Measurements from ENCODE around the gene IL33.

IL33 gene

DNA sequence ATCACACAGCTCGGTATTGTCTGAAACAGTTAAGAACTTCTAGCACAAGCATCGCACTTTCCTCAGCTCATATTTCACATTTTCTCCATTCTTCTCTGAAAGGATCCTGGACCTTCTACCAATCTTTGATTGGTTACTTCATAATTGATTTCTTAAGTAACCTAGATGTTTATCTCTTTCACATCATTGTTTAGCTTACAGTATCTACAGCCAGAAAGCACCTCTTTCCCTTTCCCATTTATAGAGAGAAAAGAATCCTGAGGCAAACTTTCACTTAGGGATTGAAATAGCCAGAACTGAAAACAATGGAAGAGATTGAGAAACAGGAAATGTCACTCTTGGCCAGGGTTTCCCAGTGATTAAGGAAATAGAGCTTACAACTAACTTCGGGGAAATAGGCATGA is 2.5 kb downstream of the IL33 start:
- DNase-seq: no peak

- no peak for DNase-seq
These were observed 3.4 kb downstream of the IL33 start for GRCh38 chr9:6219040-6219439.

- DNase-seq: no peak
These were observed 4.4 kb downstream of the IL33 start for GRCh38 chr9:6219981-6220380.

DNA sequence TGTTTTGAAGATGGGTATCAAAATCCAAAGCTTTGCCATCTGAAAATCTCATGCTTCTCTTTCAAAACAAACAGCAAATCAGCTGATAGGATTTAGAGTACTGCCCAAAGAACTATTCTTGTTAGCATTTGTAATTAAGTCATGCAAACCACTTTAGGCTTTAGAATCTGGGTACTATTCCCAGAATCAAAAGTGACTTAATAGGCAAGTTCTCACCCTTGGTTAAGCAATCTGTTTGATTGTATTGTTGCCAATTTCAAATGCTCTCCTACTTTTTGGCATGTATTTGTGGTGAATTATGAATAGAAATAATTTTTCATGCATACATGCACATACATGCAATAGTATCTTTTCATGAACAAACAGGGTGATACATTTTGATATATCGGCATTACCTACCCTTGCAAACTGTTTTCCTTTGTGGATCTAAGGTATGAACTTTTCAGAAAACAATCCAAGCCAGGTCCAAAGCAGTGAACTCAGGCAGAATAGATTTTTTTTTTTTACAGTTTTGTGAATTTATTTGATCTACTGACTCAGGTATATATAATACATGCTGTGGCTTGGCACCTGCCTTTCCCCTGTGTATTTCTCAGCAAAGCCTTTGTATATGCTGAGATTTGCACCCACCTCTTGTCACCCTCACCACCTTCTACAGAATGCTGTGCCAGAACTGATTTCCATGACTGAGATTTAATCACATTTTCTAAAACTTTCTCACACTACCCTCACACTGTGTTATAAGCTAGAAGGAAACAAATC is 9.0 kb downstream of the IL33 start:
- DNase-seq: no peak

DNA sequence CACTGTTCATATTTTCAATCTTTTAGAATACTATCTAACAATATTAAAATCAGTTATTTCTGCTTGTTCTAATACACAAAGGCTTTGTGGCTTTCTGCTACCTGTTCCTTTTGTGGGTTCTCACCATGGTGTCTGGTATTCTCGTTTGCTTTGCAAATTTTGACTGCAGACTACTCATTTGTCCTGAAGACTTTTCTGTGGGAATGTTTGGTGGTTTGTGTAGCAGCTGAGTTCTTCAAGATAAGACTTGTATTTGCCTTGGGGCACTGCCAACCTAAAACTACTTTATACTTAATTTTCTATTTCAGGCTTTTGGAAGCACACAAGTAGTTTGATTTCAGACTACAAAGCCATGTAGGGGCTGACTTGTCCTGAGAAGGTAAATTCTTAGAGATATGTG is 11.1 kb downstream of the IL33 start:
- no peak for DNase-seq

DNA sequence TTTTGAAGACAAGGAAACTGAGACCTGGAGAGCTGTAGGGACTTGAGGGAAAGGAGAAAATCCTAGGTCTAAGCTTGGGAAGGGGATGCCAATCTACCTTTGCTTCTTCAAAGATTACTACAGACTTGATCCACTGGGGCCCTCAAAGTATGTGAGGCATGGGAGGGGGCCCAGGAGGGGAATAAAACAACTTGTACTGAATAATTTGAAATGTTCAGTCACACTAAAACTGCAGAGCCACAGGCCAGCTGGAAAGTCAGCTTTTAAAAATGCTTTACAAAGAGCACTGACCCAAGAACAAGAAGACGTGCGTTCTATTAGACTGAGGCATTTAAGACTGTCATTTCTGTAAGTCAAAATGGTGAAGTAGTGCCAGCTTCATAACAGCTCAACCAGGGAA is 13.6 kb downstream of the IL33 start:
- no peak for DNase-seq

- DNase-seq: peak; percentile 4
These were observed 14.0 kb downstream of the IL33 start for GRCh38 chr9:6229619-6230018.

DNA sequence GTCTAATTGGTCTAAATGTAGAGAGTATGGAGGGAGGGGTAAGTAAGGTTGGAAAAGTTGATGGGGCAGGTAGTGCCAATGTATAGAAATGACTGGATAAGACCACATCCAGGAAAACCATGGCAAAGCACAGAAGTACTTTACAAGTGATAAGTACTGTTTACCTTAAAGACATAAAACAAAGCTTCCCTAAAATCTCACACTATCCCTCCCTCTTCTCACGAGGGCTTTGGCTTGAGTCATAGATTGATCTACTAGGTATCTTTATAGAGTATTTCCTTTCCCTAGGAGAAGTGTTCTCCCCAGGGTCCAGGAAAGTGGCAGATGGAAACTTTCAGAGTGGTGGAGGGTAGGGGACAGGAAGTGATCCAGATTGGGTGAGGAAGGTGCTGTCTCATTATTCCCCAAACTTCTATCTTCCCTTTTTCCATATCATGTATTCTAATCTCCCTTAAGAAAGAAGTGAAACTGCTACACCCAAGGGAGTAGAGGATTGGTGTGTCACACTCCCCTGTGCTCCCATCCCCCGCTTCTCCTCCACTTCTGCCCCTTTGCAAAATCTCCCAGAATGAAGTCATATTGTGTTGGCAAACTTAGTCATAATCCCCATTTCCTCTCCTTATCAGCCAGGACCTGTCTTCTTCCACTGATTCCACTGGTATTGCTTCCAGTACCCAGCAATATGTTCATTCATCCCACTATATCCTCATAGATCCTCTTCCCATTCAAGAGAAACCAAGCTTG is 14.6 kb downstream of the IL33 start:
- no peak for DNase-seq

GRCh38 chr9:6232336-6232945 is 16.8 kb downstream of the IL33 start:
- DNase-seq: no peak

GRCh38 chr9:6234014-6234413 is 18.4 kb downstream of the IL33 start:
- no peak for DNase-seq

- no peak for DNase-seq
These were observed 21.7 kb downstream of the IL33 start for GRCh38 chr9:6237267-6237666.

GRCh38 chr9:6239048-6239461 is 23.4 kb downstream of the IL33 start:
- DNase-seq: no peak

- no peak for DNase-seq
These were observed 24.1 kb downstream of the IL33 start for GRCh38 chr9:6239694-6240093.

- no peak for DNase-seq
These were observed 28.1 kb downstream of the IL33 start for GRCh38 chr9:6243746-6244145.

DNA sequence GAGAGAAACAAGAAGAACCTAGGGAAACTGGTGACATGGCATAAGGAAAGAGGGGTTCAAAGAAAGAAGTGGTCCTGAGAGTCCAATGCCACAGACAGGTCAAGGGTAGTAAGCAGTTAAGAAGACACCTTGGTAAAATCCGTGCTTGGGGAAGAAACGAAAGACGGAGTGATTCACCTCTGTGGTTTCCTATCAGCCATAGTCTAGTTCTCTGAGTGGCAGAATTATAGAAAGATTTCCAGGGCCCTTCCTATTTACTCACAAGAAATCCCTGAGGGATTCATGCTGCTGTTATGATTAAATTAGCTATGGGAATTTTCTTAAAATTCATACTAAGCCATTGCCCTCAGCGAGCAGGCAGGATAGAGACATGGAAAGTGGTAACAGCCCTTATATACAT is 31.7 kb downstream of the IL33 start:
- DNase-seq: no peak

- no peak for DNase-seq
These were observed 53.3 kb downstream of the IL33 start for GRCh38 chr9:6268826-6269397.

- DNase-seq: no peak
These were observed 55.3 kb downstream of the IL33 start for GRCh38 chr9:6270896-6271295.

DNA sequence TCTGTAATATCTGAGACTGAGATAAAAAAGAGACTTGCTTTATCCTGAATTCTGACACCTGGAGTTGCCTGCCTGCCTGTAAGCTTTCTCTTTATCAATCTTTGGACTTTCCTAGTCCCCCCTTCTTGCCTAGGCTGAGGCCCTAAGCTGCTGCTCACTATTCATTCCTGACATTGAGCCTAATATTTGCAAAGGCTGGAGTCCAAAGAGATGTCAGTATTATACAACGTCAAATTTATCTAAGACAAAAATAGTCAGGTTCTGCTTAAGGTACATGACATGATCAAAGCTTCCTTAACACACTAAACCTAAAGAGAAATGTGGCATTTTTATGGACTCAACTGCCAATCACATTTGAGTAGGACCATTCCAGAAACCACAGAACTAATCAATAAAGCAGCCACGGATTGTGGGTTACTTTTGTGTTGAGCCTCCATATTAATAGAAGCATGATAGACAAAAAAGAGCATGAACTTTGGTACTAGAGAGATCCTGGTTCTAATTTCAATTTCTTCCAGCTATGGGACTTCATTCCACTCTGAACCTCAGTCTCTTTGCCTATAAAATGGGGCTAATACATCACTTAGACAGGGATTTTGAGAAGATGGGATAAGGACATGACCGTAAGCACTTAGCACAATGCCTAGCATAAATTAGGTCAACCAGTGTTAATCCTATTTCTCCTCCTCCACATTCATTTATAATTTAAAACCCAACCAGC is 56.1 kb downstream of the IL33 start:
- DNase-seq: no peak

DNA sequence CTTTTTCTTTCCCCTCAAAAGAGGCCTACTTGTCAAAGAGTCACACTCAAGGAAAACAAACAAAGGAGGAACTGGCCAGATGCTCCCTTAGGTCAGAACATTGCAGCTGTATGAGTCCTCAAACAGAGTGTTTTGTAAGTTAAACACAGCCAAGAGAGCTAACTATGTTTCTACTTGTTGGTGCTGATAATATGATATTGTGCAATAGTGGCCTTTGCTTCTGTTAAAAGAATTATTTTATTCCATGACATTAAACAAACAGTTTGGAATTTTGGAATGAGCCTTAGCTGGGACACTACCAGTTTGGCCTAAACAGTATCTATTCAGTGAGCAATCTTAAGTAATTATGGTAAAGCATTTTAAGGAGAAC is 56.6 kb downstream of the IL33 start:
- DNase-seq: no peak

DNA sequence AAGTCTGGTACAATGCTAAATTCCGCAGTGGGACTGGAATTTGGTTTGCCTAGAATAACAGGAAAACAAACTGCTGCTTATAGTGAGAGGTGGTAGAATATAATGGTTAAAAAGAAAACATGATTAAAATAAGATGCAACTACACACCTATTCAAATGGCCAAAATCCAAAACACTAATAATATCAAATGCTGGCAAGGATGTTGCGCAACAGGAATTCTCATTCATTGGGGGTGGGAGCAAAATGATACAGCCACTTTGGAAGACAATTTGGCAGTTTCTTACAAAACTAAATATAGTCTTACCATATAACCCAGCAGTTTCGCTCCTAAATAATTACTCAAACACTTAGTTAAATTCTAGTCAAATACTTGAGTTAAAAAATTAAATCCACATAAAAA is 61.8 kb downstream of the IL33 start:
- DNase-seq: no peak

GRCh38 chr9:6301858-6302257 is 86.3 kb downstream of the IL33 start:
- no peak for DNase-seq

- DNase-seq: no peak
These were observed 86.8 kb downstream of the IL33 start for GRCh38 chr9:6302417-6302816.

GRCh38 chr9:6304232-6304631 is 88.6 kb downstream of the IL33 start:
- DNase-seq: no peak

Data from NCI-H1092 (cell line).